Heart right ventricle (tissue), 16 donors: ENCODE data around the gene SLC8B1. TPM values are rescaled to one million over a fixed set of nuclear protein-coding genes. Genes with fewer than 3 reads are reported as not detected.

ENCODE experiments used
- ATAC-seq, 8 donors: fragments of 200-7000 bp; cut with Tn5 transposase; one replicate each; pipeline ENCODE4 v1.9.1; 2020; ENCODE audit warnings: mild to moderate bottlenecking in 8 of 8, moderate library complexity in 8 of 8, moderate number of reproducible peaks in 1 of 8
- DNase-seq, 2 donors: peaks; one replicate each; pipeline ENCODE4 v3.0.0-alpha.2; 2020
- H3K27ac ChIP-seq, 10 donors: fragments of 200-600 bp; sonication (generic) in 2 of 10; one replicate each; pipeline versions ENCODE4 v1.5.0 to v1.8.0; 2020 to 2022; ENCODE audit warnings: mild to moderate bottlenecking in 3 of 10
- H3K27me3 ChIP-seq, 7 donors: fragments of 200-600 bp; one replicate each; pipeline ENCODE4 v1.8.0; 2021 to 2022; ENCODE audit warnings: mild to moderate bottlenecking in 2 of 7
- H3K36me3 ChIP-seq, 9 donors: fragments of 200-600 bp; sonication (generic) in 1 of 9; one replicate each; pipeline versions ENCODE4 v1.5.0 to v1.8.0; 2020 to 2022; ENCODE audit warnings: mild to moderate bottlenecking in 2 of 9
- H3K4me1 ChIP-seq, 9 donors: fragments of 200-600 bp; sonication (generic) in 1 of 9; one replicate each; pipeline versions ENCODE4 v1.5.0 to v1.8.0; 2020 to 2022; ENCODE audit warnings: mild to moderate bottlenecking in 4 of 9
- H3K4me3 ChIP-seq, 10 donors: fragments of 200-600 bp; sonication (generic) in 2 of 10; one replicate each; pipeline versions ENCODE4 v1.5.0 to v1.8.0; 2020 to 2022; ENCODE audit warnings: mild to moderate bottlenecking in 7 of 10, moderate library complexity in 2 of 10
- H3K9me3 ChIP-seq, 11 donors: fragments of 200-600 bp in 10 of 11; sonication (generic) in 2 of 11; one replicate each; pipeline versions ENCODE4 v1.5.0 to v1.8.0; 2013 to 2022; ENCODE audit warnings: mild to moderate bottlenecking in 2 of 11, control low read depth in 1 of 11, moderate library complexity in 1 of 11
- WGBS, 2 donors: extraction: QIAGEN DNeasy Blood & Tissue Kit; methylation state at CpG; one replicate each; pipeline ENCODE4 v1.1.7; 2013; ENCODE audit warnings: inconsistent platforms in 1 of 2; 5-methylcytosine and 5-hydroxymethylcytosine counted together
- intact Hi-C, 10 donors: fragments of 100-400 bp; cut with DNase I; formaldehyde crosslinking; loops; one replicate each; pipeline versions ENCODE4 v1.11.1 to v1.14.2; 2022
- polyA plus RNA-seq, 2 donors: library from polyadenylated mRNA; stranded (reverse); fragments of 200-250 nt; gene quantifications; one replicate each; pipeline ENCODE4 v1.2.3, GENCODE V29; 2013
- total RNA-seq, 10 donors: library from RNA; stranded (reverse); fragmentation: NEBNext Ultra II Directional in 3 of 10; extraction: Animal tissue kit (Norgen Biotek cat#: 25700) in 3 of 10; gene quantifications; one replicate each; pipeline versions ENCODE4 v1.2.1 to v1.2.4, GENCODE V29; 2021 to 2023
- TF ChIP-seq, protein P1 (sequence below), 9 donors: fragments of 200-600 bp; sonication (generic) in 2 of 9; IDR thresholded peaks; one replicate each; pipeline versions ENCODE4 v1.5.0 to v1.8.0; 2021 to 2022; ENCODE audit warnings: antibody characterized with exemption in 9 of 9, mild to moderate bottlenecking in 5 of 9, moderate library complexity in 1 of 9
- donor health status: Arrhythmogenic right ventricular cardiomyopathy.
- donor health status: ischemic (EF 13 %, LVEDD 7.1; RV severe dilation, severe dysfunction).
- donor health status: healthy with polysubstance abuse.
- donor health status: DM: no; HTN: yes; CAD: no.
- donor health status: DM: no; HTN: no; CAD: no.
- donor health status: ischemic (EF 25% LVEDD 6.9; RV normal size, moderate dysfunction).
- donor health status: ischemic (EF 25% LVEDD 5.7; RV mildly dilated, moderate dysfunction).
- donor health status: healthy.
- donor health status: DM: yes; HTN: yes; CAD: no.
- donor health status: Ischemic cardiomyopathy.
- donor health status: ischemic (EF 35%, LVEDD 5.7; RV mildly dilated, moderate dysfunction).
- donor health status: nonischemic (EF 11% LVEDD 7.7; RV severe dilation, severe dysfunction).
- donor health status: DM: yes; HTN: yes; CAD: no.
- donor health status: PGD.
- donor health status: ischemic (EF 29% LVEDD 5.4; RV normal size, mild dysfunction).
- donor health status: nonischemic (EF 23%, LVEDD 6.1; RV moderate dilation, normal function).

The SLC8B1 gene
- total and polyA plus RNA-seq, 12 donors, result 7.2 to 16.9 (median 11.9) TPM

DNA sequence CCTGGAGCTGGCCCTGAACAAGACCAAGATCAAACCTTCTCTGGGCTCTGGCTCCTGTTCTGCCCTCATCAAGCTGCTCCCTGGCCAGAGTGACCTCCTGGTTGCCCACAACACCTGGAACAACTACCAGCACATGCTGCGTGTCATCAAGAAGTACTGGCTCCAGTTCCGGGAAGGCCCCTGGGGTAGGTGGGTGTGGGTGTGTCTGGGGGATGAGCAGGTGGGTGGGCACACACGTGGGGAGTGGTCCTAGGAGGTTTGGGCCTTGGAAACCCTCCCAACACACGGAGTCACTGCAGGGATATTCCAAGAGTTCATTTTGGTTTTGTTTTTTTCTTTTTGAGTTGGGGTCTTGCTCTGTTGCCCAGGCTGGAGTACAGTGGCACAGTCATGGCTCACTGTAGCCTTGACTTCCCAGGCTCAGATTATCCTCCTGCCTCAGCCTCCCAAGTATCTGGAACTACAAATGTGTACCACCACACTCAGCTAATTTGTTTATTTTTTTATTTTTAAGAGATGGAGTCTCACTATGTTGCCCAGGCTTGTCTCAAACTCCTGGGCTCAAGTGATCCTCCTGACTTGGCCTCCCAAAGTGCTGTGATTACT lies 40.0 kb upstream of the SLC8B1 start:
- Histone ChIP-seq H3K27ac (no peak overlapping the region), H3K27me3 (no peaks in the 10 kb centered on the region), H3K4me3 (no peak overlapping the region), H3K36me3 (peaks cover 0 to 92% (median 42%) of the 10 kb centered on the region in 9 donors), H3K9me3 (peaks cover 0 to 8% (median 0%) of the 10 kb centered on the region in 11 donors), H3K4me1 (no peaks in the 10 kb centered on the region)
- DNase-seq, result no peak
- 91 to 94% methylated on average over 4 of the region's 4 CpGs for WGBS, 2 donors
- TF ChIP-seq, protein P1, sequence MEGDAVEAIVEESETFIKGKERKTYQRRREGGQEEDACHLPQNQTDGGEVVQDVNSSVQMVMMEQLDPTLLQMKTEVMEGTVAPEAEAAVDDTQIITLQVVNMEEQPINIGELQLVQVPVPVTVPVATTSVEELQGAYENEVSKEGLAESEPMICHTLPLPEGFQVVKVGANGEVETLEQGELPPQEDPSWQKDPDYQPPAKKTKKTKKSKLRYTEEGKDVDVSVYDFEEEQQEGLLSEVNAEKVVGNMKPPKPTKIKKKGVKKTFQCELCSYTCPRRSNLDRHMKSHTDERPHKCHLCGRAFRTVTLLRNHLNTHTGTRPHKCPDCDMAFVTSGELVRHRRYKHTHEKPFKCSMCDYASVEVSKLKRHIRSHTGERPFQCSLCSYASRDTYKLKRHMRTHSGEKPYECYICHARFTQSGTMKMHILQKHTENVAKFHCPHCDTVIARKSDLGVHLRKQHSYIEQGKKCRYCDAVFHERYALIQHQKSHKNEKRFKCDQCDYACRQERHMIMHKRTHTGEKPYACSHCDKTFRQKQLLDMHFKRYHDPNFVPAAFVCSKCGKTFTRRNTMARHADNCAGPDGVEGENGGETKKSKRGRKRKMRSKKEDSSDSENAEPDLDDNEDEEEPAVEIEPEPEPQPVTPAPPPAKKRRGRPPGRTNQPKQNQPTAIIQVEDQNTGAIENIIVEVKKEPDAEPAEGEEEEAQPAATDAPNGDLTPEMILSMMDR (IDR thresholded peaks at IDR 0.05), result no peak
- intact Hi-C loops, result loop anchor here in 1 of 10 donors (5.0 kb wide), 1 partner anchor 73 kb away; no protein-coding TSS in a partner anchor
- ATAC-seq, result no peak

DNA sequence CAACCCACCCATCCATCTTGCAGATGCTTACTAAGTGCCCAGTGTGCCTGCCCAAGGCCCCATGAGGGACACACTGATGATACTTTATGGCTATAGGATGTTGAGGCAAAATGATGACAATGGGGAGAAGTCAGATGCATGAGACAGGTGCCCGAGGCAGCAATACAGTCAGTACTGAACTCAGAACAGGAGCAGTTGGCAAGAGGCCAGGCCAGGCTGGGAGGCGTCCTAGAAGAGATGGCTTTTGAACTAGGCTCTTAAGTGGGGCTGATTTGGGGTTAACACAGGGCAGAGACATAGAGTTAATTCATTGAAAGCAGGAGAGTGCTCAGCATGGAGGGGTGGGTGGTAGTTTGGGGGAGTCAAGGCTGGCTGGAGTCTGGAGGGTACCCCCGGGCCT lies 39.1 kb upstream of the SLC8B1 start:
- 89% methylated on average over 3 of the region's 3 CpGs for WGBS, 2 donors
- H3K36me3 ChIP-seq, result peaks cover 0 to 85% (median 38%) of the 10 kb centered on the region in 9 donors

DNA sequence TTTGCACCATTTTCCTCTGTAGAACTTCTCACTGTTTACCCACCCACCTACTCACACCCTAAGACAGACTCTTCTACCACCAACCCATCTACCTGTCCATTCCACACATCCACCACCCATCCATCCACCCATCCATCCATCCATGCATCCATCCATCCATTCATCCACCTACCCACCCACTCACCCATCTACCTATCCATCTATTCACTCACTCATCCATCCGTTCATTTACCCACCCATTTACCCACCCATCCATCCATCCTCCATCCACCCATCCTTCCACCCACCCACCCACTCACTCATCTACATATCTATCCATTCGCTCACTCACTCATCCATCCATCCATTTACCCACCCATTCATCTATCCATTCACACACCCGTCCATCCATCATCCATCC lies 38.5 kb upstream of the SLC8B1 start:
- 98 to 100% methylated on average over 3 of the region's 3 CpGs for WGBS, 2 donors
- H3K27me3 ChIP-seq, result no peaks in the 10 kb centered on the region
- no peak for ATAC-seq
- TF ChIP-seq, protein P1 (IDR thresholded peaks at IDR 0.05), result no peak
- H3K4me1 ChIP-seq, result peaks cover 0 to under 1% (median 0%) of the 10 kb centered on the region in 9 donors
- peaks cover 0 to 85% (median 40%) of the 10 kb centered on the region in 9 donors for H3K36me3 ChIP-seq
- H3K4me3 ChIP-seq, result no peak overlapping the region
- H3K9me3 ChIP-seq, result peaks cover 0 to 8% (median 0%) of the 10 kb centered on the region in 11 donors
- intact Hi-C loops, result no loop called here
- H3K27ac ChIP-seq, result no peak overlapping the region
- DNase-seq, result no peak

More for the DNA sequence above, 39.1 kb upstream of the SLC8B1 start:
- Histone ChIP-seq H3K27me3 (no peaks in the 10 kb centered on the region), H3K9me3 (peaks cover 0 to 8% (median 0%) of the 10 kb centered on the region in 11 donors), H3K27ac (no peak overlapping the region), H3K4me3 (no peak overlapping the region), H3K4me1 (no peaks in the 10 kb centered on the region)
- intact Hi-C loops, result no loop called here
- no peak for ATAC-seq
- no peak for DNase-seq
- TF ChIP-seq, protein P1 (IDR thresholded peaks at IDR 0.05), result no peak

DNA sequence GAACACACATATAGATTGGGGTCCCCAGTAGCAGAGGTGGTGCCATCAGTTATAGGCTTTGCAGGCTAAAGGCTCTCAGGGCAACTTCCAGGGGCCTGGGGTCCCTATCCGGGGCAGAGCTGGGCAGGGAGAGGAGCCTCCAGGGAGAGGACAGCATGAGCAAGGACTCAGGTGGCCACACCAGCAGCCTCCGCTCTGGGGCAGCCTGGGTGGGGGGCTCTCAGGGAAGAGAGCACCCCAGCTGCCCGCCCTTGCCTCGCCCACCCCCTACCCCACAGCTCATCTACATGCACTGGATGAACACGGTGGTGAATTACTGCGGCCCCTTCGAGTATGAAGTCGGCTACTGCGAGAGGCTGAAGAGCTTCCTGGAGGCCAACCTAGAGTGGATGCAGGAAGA lies 37.5 kb upstream of the SLC8B1 start:
- ATAC-seq (peak in 1 of 8 donors; percentile 14), DNase-seq (no peak)
- intact Hi-C loops, result no loop called here
- Histone ChIP-seq H3K9me3 (peaks cover 0 to 8% (median 0%) of the 10 kb centered on the region in 11 donors), H3K27me3 (no peaks in the 10 kb centered on the region), H3K4me3 (no peak overlapping the region), H3K27ac (no peak overlapping the region), H3K4me1 (peaks cover 0 to 12% (median 5%) of the 10 kb centered on the region in 9 donors), H3K36me3 (peaks cover 0 to 79% (median 29%) of the 10 kb centered on the region in 9 donors)
- 96 to 97% methylated on average over 9 of the region's 9 CpGs for WGBS, 2 donors
- TF ChIP-seq, protein P1 (IDR thresholded peaks at IDR 0.05), result no peak
